T1000 (cell line): ENCODE results near the gene SDK2.

Experiments
- DNase-seq: peaks from one replicate; lab custom pipeline; 2025; ENCODE audit warnings: mixed read lengths; lab: John Stamatoyannopoulos, UW

SDK2 gene

GRCh38 chr17:73553311-73553710 lies 90.9 kb downstream of the SDK2 start:
- DNase-seq: no peak

GRCh38 chr17:73552300-73553048 lies 91.8 kb downstream of the SDK2 start:
- no peak for DNase-seq

- DNase-seq: no peak
Measured at GRCh38 chr17:73551759-73552158, 92.5 kb downstream of the SDK2 start.

GRCh38 chr17:73551144-73551543 lies 93.1 kb downstream of the SDK2 start:
- no peak for DNase-seq

GRCh38 chr17:73550556-73550955 lies 93.7 kb downstream of the SDK2 start:
- no peak for DNase-seq

GRCh38 chr17:73549841-73550430 lies 94.3 kb downstream of the SDK2 start:
- no peak for DNase-seq

- DNase-seq: no peak
Measured at GRCh38 chr17:73548620-73549311, 95.5 kb downstream of the SDK2 start.

GRCh38 chr17:73547790-73548189 lies 96.5 kb downstream of the SDK2 start:
- DNase-seq: no peak

GRCh38 chr17:73546770-73547536 lies 97.3 kb downstream of the SDK2 start:
- DNase-seq: no peak

- no peak for DNase-seq
Measured at GRCh38 chr17:73546114-73546513, 98.1 kb downstream of the SDK2 start.

- no peak for DNase-seq
Measured at GRCh38 chr17:73545109-73546032, 98.9 kb downstream of the SDK2 start.

GRCh38 chr17:73544333-73544732 lies 99.9 kb downstream of the SDK2 start:
- no peak for DNase-seq

GRCh38 chr17:73542323-73542722 lies 101.9 kb downstream of the SDK2 start:
- DNase-seq: no peak

GRCh38 chr17:73541561-73541981 lies 102.7 kb downstream of the SDK2 start:
- no peak for DNase-seq

- no peak for DNase-seq
Measured at GRCh38 chr17:73541111-73541510, 103.1 kb downstream of the SDK2 start.

- DNase-seq: no peak
Measured at GRCh38 chr17:73539166-73539565, 105.1 kb downstream of the SDK2 start.

GRCh38 chr17:73538445-73538844 lies 105.8 kb downstream of the SDK2 start:
- no peak for DNase-seq

- no peak for DNase-seq
Measured at GRCh38 chr17:73536700-73537605, 107.3 kb downstream of the SDK2 start.

GRCh38 chr17:73535746-73536145 lies 108.5 kb downstream of the SDK2 start:
- no peak for DNase-seq

- no peak for DNase-seq
Measured at GRCh38 chr17:73534209-73534909, 109.9 kb downstream of the SDK2 start.
